Ascending aorta (tissue), 2 donors: ENCODE measurements around the gene RICTOR. TPM values are rescaled to one million over a fixed set of nuclear protein-coding genes. Genes with fewer than 3 reads are reported as not detected.

ENCODE experiments used
- DNase-seq, 2 donors: peaks; one replicate each; pipeline ENCODE4 v3.0.0-alpha.2; 2019; ENCODE audit warnings: low spot score in 2 of 2
- H3K27ac ChIP-seq, 2 donors: fragments of 200-600 bp; sonication (generic); one replicate each; pipeline ENCODE4 v1.5.1; 2016 to 2017; ENCODE audit warnings: mild to moderate bottlenecking in 1 of 2
- H3K27me3 ChIP-seq: fragments of 200-600 bp; sonication (generic); one replicate; pipeline ENCODE4 v1.5.1; 2017
- H3K36me3 ChIP-seq, 2 donors: fragments of 200-600 bp; sonication (generic); one replicate each; pipeline ENCODE4 v1.5.1; 2016
- H3K4me1 ChIP-seq, 2 donors: fragments of 200-600 bp; sonication (generic); one replicate each; pipeline ENCODE4 v1.5.1; 2016 to 2017; ENCODE audit warnings: mild to moderate bottlenecking in 1 of 2
- H3K4me3 ChIP-seq, 2 donors: fragments of 200-600 bp; sonication (generic); one replicate each; pipeline ENCODE4 v1.5.1; 2016 to 2017; ENCODE audit warnings: mild to moderate bottlenecking in 1 of 2
- H3K9me3 ChIP-seq, 2 donors: fragments of 200-600 bp; sonication (generic); one replicate each; pipeline ENCODE4 v1.5.1; 2016
- CTCF ChIP-seq, 3 experiments: fragments of 200-600 bp in 2 of 3; fragments of 450-650 bp in 1 of 3; sonication (generic) in 2 of 3; IDR thresholded peaks; one replicate each; pipeline ENCODE4 v1.5.1; 2016 to 2019; ENCODE audit warnings: antibody characterized with exemption in 3 of 3, mild to moderate bottlenecking in 1 of 3, moderate library complexity in 1 of 3
- intact Hi-C: fragments of 100-400 bp; cut with DNase I; formaldehyde crosslinking; loops from one replicate; pipeline ENCODE4 v1.15.1; 2023
- total RNA-seq: library from RNA; depleted of rRNA; stranded (reverse); fragments of >200 nt; gene quantifications from one replicate; pipeline ENCODE4 v1.1.0, GENCODE V29; 2016

RICTOR gene
- total RNA-seq, 1 donor from 2014 or later, result 12.1 TPM

- no peaks in the 10 kb centered on the region for H3K27me3 ChIP-seq
- intact Hi-C loops, result no loop called here
- H3K4me1 ChIP-seq, result peaks cover 0 to 5% of the 10 kb centered on the region in 2 donors
- peaks cover 0 to 7% of the 10 kb centered on the region in 2 donors for H3K9me3 ChIP-seq
- H3K4me3 ChIP-seq, result no peak overlapping the region
- no peak for TF ChIP-seq CTCF (IDR thresholded peaks at IDR 0.05)
- H3K27ac ChIP-seq, result no peak overlapping the region
- DNase-seq, result no peak
- no peaks in the 10 kb centered on the region for H3K36me3 ChIP-seq
Measured at GRCh38 chr5:39093352-39093751, 19.2 kb upstream of the RICTOR start.

DNA sequence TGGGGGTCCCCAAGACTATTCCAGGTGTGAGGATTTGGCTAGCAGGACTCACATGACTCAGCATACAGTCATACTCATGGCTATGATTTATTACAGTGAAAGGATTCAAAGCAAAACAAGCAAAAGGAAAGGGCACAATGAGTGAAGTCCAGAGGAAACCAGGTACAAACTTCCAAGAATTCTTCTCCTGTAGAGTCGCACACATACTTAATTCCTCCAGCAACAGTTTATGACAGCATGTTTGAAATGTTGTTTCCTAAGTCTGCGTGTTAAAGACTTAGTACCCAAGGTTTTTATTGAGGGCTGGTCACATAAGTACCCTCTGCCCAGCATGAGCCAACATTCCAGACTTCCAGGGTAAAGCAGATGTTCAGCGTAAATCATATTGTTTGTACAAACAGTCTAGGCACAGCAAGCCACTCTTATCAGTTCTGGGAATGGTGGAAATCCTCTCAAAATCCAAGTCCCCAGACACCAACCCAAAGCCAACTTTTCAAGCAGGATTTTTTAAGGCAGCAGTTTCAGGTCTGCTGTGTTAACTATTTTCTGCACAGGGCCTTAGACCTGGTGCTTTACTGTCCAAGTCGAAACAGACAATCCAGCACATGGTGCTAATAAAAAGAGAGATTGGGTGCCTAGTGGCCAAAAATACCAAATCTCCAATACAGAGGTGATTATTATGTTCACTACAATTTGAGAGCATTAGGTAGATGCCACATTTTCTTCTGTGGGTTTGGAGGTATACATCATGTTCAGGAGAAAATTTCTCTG is 18.6 kb upstream of the RICTOR start:
- Histone ChIP-seq H3K27ac (no peak overlapping the region), H3K4me1 (peaks cover 0 to 5% of the 10 kb centered on the region in 2 donors), H3K4me3 (no peak overlapping the region), H3K9me3 (peaks cover 0 to 7% of the 10 kb centered on the region in 2 donors), H3K36me3 (no peaks in the 10 kb centered on the region), H3K27me3 (no peaks in the 10 kb centered on the region)
- no peak for DNase-seq
- intact Hi-C loops, result no loop called here
- no peak for TF ChIP-seq CTCF (IDR thresholded peaks at IDR 0.05)

DNA sequence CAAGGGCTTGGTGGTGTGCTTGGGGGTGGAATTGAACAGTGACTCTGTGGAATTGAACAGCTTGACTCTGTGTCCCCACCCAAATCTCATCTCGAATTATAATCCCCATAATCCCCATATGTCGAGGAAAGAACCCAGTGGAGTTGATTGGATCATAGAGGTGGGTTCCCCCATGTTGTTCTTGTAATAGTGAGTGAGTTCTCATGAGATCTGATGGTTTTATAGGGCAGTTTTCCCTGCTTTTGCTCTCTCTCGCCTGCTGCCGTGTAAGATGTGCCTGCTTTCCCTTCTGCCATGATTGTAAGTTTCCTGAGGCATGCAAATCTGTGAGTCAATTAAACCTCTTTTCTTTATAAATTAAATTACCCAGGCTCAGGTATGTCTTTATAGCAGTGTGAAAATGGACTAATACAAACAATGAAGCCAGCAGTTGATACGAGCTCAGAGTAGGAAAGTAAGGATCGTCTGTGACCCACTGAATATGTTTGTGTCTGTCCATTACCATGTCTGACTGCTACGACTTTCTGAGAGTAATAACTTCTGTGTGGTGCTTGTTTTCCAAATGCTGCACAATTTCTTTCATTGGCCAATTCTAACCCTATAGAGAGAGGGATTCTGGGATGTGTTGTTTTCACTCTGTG is 17.9 kb upstream of the RICTOR start:
- Histone ChIP-seq H3K4me3 (no peak overlapping the region), H3K36me3 (no peaks in the 10 kb centered on the region), H3K9me3 (peaks cover 0 to 7% of the 10 kb centered on the region in 2 donors), H3K4me1 (peaks cover 0 to 5% of the 10 kb centered on the region in 2 donors), H3K27me3 (no peaks in the 10 kb centered on the region), H3K27ac (no peak overlapping the region)
- intact Hi-C loops, result no loop called here
- TF ChIP-seq CTCF (IDR thresholded peaks at IDR 0.05), result no peak
- DNase-seq, result no peak

DNA sequence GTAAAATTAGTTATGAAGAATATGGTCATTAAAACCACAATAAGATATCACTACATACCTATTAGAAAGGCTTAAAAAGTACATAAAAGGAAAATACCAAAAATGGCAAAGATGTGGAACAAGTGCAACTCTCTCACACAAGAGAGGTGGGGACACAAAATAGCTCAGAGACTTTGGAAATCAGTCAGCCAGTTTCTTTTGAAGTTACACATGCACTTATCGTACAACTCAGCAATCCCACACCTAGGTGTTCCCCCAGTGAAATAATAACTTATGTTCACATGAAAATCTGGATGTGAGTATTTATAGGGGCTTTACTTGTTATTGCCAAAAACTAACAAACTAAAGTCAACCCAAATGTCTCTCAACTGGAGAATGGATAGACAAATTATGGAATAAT is 9.8 kb upstream of the RICTOR start:
- Histone ChIP-seq H3K4me3 (no peak overlapping the region), H3K27ac (no peak overlapping the region), H3K9me3 (no peaks in the 10 kb centered on the region), H3K36me3 (no peaks in the 10 kb centered on the region), H3K27me3 (no peaks in the 10 kb centered on the region), H3K4me1 (no peaks in the 10 kb centered on the region)
- TF ChIP-seq CTCF (IDR thresholded peaks at IDR 0.05), result no peak
- no peak for DNase-seq
- intact Hi-C loops, result loop anchor here (5.0 kb wide), 1 partner anchor 77 kb away; no protein-coding TSS in a partner anchor

DNA sequence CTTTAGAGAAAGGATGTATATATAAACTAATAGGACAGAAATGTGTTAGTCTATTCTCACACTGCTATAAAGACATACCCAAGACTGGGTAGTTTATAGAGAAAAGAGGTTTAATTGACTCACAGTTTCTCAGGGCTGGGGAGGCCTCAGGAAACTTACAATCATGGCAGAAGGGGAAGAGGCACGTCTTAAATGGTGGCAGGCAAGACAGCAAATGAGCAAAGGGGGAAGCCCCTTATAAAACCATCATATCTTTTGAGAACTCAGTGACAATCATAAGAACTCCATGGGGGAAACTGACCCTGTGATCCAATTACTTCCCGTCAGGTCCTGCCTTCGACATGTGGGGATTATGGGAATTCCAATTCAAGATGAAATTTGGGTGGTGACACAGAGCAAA is 8.8 kb upstream of the RICTOR start:
- Histone ChIP-seq H3K9me3 (no peaks in the 10 kb centered on the region), H3K27ac (no peak overlapping the region), H3K27me3 (no peaks in the 10 kb centered on the region), H3K36me3 (no peaks in the 10 kb centered on the region), H3K4me1 (no peaks in the 10 kb centered on the region), H3K4me3 (no peak overlapping the region)
- no peak for TF ChIP-seq CTCF (IDR thresholded peaks at IDR 0.05)
- intact Hi-C loops, result loop anchor here (5.0 kb wide), 1 partner anchor 76 kb away; no protein-coding TSS in a partner anchor
- DNase-seq, result no peak
